IMR-90 (cell line): ENCODE data around the gene SIAH3. TPM values are rescaled to one million over a fixed set of nuclear protein-coding genes. Genes with fewer than 3 reads are reported as not detected.

Source experiments
- ATAC-seq: fragments of 200-7000 bp; cut with Tn5 transposase; 2 replicates; pipeline ENCODE4 v1.9.1; 2020; ENCODE audit warnings: low read depth, mild to moderate bottlenecking, moderate library complexity
- BruUV-seq: library from RNA; stranded (reverse); fragments of 400-500 nt; replicated peaks from 2 replicates; lab custom pipeline; 2021; lab: Mats Ljungman, UMichigan
- CTCF ChIA-PET: fragments of 300-600 bp; formaldehyde crosslinking; extraction: SDS; loops from one replicate; lab custom pipeline; 2021; ENCODE audit warnings: antibody characterized with exemption; lab: Yijun Ruan, JAX
- POLR2A ChIA-PET: fragments of 300-600 bp; sonication (Branson Sonifier 250); formaldehyde crosslinking; loops from one replicate; lab custom pipeline; 2022; ENCODE audit warnings: antibody characterized with exemption; ENCODE audit not compliant: unreplicated experiment; lab: Charles Lee
- DNase-seq: peaks from one replicate; pipeline ENCODE4 v3.0.0; 2013
- H2AFZ ChIP-seq: replicated peaks from 2 replicates; pipeline ENCODE3; 2013; ENCODE audit warnings: low read length, mild to moderate bottlenecking; ENCODE audit not compliant: poor library complexity
- H2AK5ac ChIP-seq: 2 replicates; pipeline ENCODE4 v1.6.1; 2013; ENCODE audit warnings: low read depth, low read length, inconsistent platforms
- H2AK9ac ChIP-seq: replicated peaks from 2 replicates; pipeline ENCODE3; 2013; ENCODE audit warnings: mild to moderate bottlenecking, low read depth, low read length, moderate library complexity; ENCODE audit not compliant: poor library complexity
- H2BK120ac ChIP-seq: 2 replicates; pipeline ENCODE4 v1.6.1; 2013; ENCODE audit warnings: low read depth, low read length, inconsistent platforms
- H2BK15ac ChIP-seq: 3 replicates; pipeline ENCODE4 v1.6.1; 2013; ENCODE audit warnings: low read depth, low read length, inconsistent platforms
- H2BK20ac ChIP-seq: 2 replicates; pipeline ENCODE4 v1.6.1; 2013; ENCODE audit warnings: low read depth, mild to moderate bottlenecking, inconsistent platforms, low read length, moderate library complexity
- H2BK5ac ChIP-seq: 2 replicates; pipeline ENCODE4 v1.6.1; 2013; ENCODE audit warnings: mild to moderate bottlenecking, low read depth, low read length, inconsistent platforms; ENCODE audit not compliant: poor library complexity, severe bottlenecking
- H3K14ac ChIP-seq: replicated peaks from 2 replicates; pipeline ENCODE4 v1.6.1; 2013; ENCODE audit warnings: low read depth, low read length, inconsistent platforms
- H3K18ac ChIP-seq: 2 replicates; pipeline ENCODE4 v1.6.1; 2013; ENCODE audit warnings: low read depth, low read length, control low read depth
- H3K23ac ChIP-seq: 2 replicates; pipeline ENCODE4 v1.6.1; 2013; ENCODE audit warnings: low read depth, low read length, inconsistent platforms
- H3K27ac ChIP-seq: 2 replicates; pipeline ENCODE4 v1.5.1; 2013; ENCODE audit warnings: mild to moderate bottlenecking, control low read depth, low read length; ENCODE audit not compliant: insufficient read depth
- H3K27me3 ChIP-seq: 2 replicates; pipeline ENCODE4 v1.6.1; 2013; ENCODE audit warnings: low read length; ENCODE audit not compliant: control insufficient read depth, insufficient read depth
- H3K36me3 ChIP-seq: 2 replicates; pipeline ENCODE4 v1.6.1; 2013; ENCODE audit warnings: low read length, mixed read lengths; ENCODE audit not compliant: control insufficient read depth, insufficient read depth
- H3K4ac ChIP-seq: 2 replicates; pipeline ENCODE4 v1.6.1; 2013; ENCODE audit warnings: low read depth, low read length, inconsistent platforms
- H3K4me1 ChIP-seq: 2 replicates; pipeline ENCODE4 v1.6.1; 2013; ENCODE audit warnings: low read length, mixed read lengths; ENCODE audit not compliant: control insufficient read depth, insufficient read depth
- H3K4me2 ChIP-seq: 2 replicates; pipeline ENCODE4 v1.6.1; 2013; ENCODE audit warnings: low read depth, mild to moderate bottlenecking, control low read depth, low read length, moderate library complexity
- H3K4me3 ChIP-seq: 2 replicates; pipeline ENCODE4 v1.5.1; 2013; ENCODE audit warnings: low read depth, mild to moderate bottlenecking, control low read depth, low read length, moderate library complexity; ENCODE audit not compliant: insufficient read depth
- H3K56ac ChIP-seq: 2 replicates; pipeline ENCODE4 v1.6.1; 2013; ENCODE audit warnings: low read length, inconsistent platforms; ENCODE audit not compliant: insufficient read depth; ENCODE audit errors: extremely low read depth
- H3K79me1 ChIP-seq, 2 experiments: 2 replicates each; pipeline ENCODE4 v1.6.1; 2013; ENCODE audit warnings: low read length in 2 of 2, inconsistent platforms in 1 of 2, low read depth in 1 of 2
- H3K9ac ChIP-seq: 2 replicates; pipeline ENCODE4 v1.6.1; 2013; ENCODE audit warnings: low read depth, low read length, control low read depth
- H3K9me1 ChIP-seq: 2 replicates; pipeline ENCODE4 v1.6.1; 2013; ENCODE audit warnings: low read length, inconsistent platforms; ENCODE audit not compliant: insufficient read depth
- H3K9me3 ChIP-seq: 2 replicates; pipeline ENCODE4 v1.6.1; 2013; ENCODE audit warnings: low read length; ENCODE audit not compliant: control insufficient read depth, insufficient read depth
- H4K20me1 ChIP-seq: 2 replicates; pipeline ENCODE4 v1.6.1; 2013; ENCODE audit warnings: low read length, inconsistent platforms; ENCODE audit not compliant: insufficient read depth
- H4K5ac ChIP-seq: 2 replicates; pipeline ENCODE4 v1.6.1; 2013; ENCODE audit warnings: mild to moderate bottlenecking, low read depth, low read length, control low read depth
- H4K8ac ChIP-seq, 2 experiments: 2 replicates each; pipeline ENCODE4 v1.6.1; 2013; ENCODE audit warnings: low read depth in 2 of 2, low read length in 2 of 2, control low read depth in 1 of 2, inconsistent platforms in 1 of 2
- H4K91ac ChIP-seq: 2 replicates; pipeline ENCODE4 v1.6.1; 2013; ENCODE audit warnings: low read depth, low read length, inconsistent platforms; ENCODE audit not compliant: insufficient read depth
- BHLHE40 ChIP-seq: fragments of 150-350 bp; IDR thresholded peaks from 2 replicates; pipeline ENCODE4 v1.6.1; 2016; ENCODE audit warnings: mild to moderate bottlenecking, low read depth, low read length
- CEBPB ChIP-seq: IDR thresholded peaks from 2 replicates; pipeline ENCODE4 v1.6.1; 2012; ENCODE audit warnings: low read depth, low read length, improper control_type of control experiment
- CHD1 ChIP-seq: IDR thresholded peaks from 2 replicates; pipeline ENCODE4 v1.6.1; 2012; ENCODE audit warnings: low read depth, low read length, improper control_type of control experiment
- FOS ChIP-seq: fragments of 150-350 bp; IDR thresholded peaks from 2 replicates; pipeline ENCODE4 v1.6.1; 2016; ENCODE audit warnings: low read depth, low read length
- MAFK ChIP-seq: IDR thresholded peaks from 2 replicates; pipeline ENCODE4 v1.6.1; 2012; ENCODE audit warnings: low read depth, low read length, improper control_type of control experiment
- MAZ ChIP-seq: IDR thresholded peaks from 2 replicates; pipeline ENCODE4 v1.6.1; 2012; ENCODE audit warnings: low read depth, mild to moderate bottlenecking, low read length, improper control_type of control experiment, moderate library complexity, borderline replicate concordance
- MXI1 ChIP-seq: IDR thresholded peaks from 2 replicates; pipeline ENCODE4 v1.6.1; 2012; ENCODE audit warnings: low read depth, mild to moderate bottlenecking, low read length, moderate library complexity, borderline replicate concordance
- NFE2L2 ChIP-seq: fragments of 150-350 bp; IDR thresholded peaks from 2 replicates; pipeline ENCODE4 v1.6.1; 2016; ENCODE audit warnings: low read depth, mild to moderate bottlenecking, low read length
- POLR2A ChIP-seq: IDR thresholded peaks from 2 replicates; pipeline ENCODE4 v1.6.1; 2012; ENCODE audit warnings: mild to moderate bottlenecking, low read depth, low read length
- RAD21 ChIP-seq: IDR thresholded peaks from 2 replicates; pipeline ENCODE4 v1.6.1; 2012; ENCODE audit warnings: low read length, improper control_type of control experiment
- RCOR1 ChIP-seq: IDR thresholded peaks from 2 replicates; pipeline ENCODE4 v1.6.1; 2012; ENCODE audit warnings: mild to moderate bottlenecking, low read length, improper control_type of control experiment; ENCODE audit not compliant: insufficient replicate concordance
- RFX5 ChIP-seq: IDR thresholded peaks from 2 replicates; pipeline ENCODE4 v1.8.0; 2012; ENCODE audit warnings: low read depth, mild to moderate bottlenecking, low read length, moderate library complexity
- SMC3 ChIP-seq: fragments of 150-350 bp; IDR thresholded peaks from 2 replicates; pipeline ENCODE4 v1.6.1; 2016; ENCODE audit warnings: low read depth, mild to moderate bottlenecking, antibody characterized with exemption, low read length, moderate library complexity
- WGBS, 2 experiments: methylation state at CpG; one replicate each; pipeline versions ENCODE4 v1.1.5 to v1.1.7; 2013; ENCODE audit warnings: missing lambda C conversion rate in 2 of 2; ENCODE audit not compliant: insufficient read length in 1 of 2; ENCODE audit errors: extremely low coverage in 2 of 2; 5-methylcytosine and 5-hydroxymethylcytosine counted together
- dilution Hi-C: fragments of 300-500 bp; cut with HindIII; formaldehyde crosslinking; loops from one replicate; pipeline ENCODE4 v1.14.3; 2018; ENCODE audit warnings: low sequenced_read_pairs; ENCODE audit not compliant: unreplicated experiment
- in situ Hi-C: fragments of 300-500 bp; cut with MboI; formaldehyde crosslinking; loops from 3 replicates; pipeline ENCODE4 v1.14.3; 2019; ENCODE audit warnings: low sequenced_read_pairs, inconsistent platforms, mixed read lengths
- intact Hi-C: fragments of 100-400 bp; cut with micrococcal nuclease; formaldehyde crosslinking; loops from 2 replicates; pipeline ENCODE4 v1.10.0; 2022
- polyA plus RNA-seq, 3 experiments: library from polyadenylated mRNA; depleted of rRNA; stranded (reverse); fragments of >200 nt; gene quantifications; 2 replicates each; pipeline ENCODE4 v1.2.3, GENCODE V29; 2012; ENCODE audit warnings: low replicate concordance in 1 of 3
- total RNA-seq: library from RNA; depleted of rRNA; stranded (reverse); fragments of >200 nt; gene quantifications from 2 replicates; pipeline ENCODE4 v1.2.3, GENCODE V29; 2012
- TF ChIP-seq, protein P1 (sequence below): conservative IDR thresholded peaks from 2 replicates; pipeline ENCODE4 v1.5.1; 2012; ENCODE audit warnings: mild to moderate bottlenecking, low read depth, low read length, improper control_type of control experiment
- TF ChIP-seq, protein P2 (sequence below): fragments of 150-350 bp; IDR thresholded peaks from 2 replicates; pipeline ENCODE4 v1.6.1; 2016; ENCODE audit warnings: low read depth, mild to moderate bottlenecking, low read length, moderate library complexity, borderline replicate concordance
- TF ChIP-seq, protein P3 (sequence below): fragments of 150-350 bp; IDR thresholded peaks from 2 replicates; pipeline ENCODE4 v1.6.1; 2017; ENCODE audit warnings: mild to moderate bottlenecking, antibody characterized with exemption, low read length, low read depth

SIAH3 gene
- total and polyA plus RNA-seq, 2 of the 4 experiments (the other 2 are of a cell fraction) = under 0.01 TPM; not detected in 1

GRCh38 chr13:45896285-45896684, 44.7 kb upstream of the SIAH3 start:
- no peak overlapping the region for H3K56ac ChIP-seq
- H2BK20ac ChIP-seq = no peak overlapping the region
- no peak overlapping the region for H3K4ac ChIP-seq
- peaks cover 5% of the 10 kb centered on the region for H3K27me3 ChIP-seq
- H3K9me3 ChIP-seq = no peaks in the 10 kb centered on the region
- DNase-seq = no peak
- in situ Hi-C loops = no loop called here
- no peak overlapping the region for H4K8ac ChIP-seq
- no peaks in the 10 kb centered on the region for H3K9me1 ChIP-seq
- H3K9ac ChIP-seq = no peak overlapping the region
- no peak overlapping the region for H3K4me2 ChIP-seq
- dilution Hi-C loops = no loop called here
- intact Hi-C loops = no loop called here
- H2BK15ac ChIP-seq = no peak overlapping the region
- ChIA-PET CTCF (no interaction called here), POLR2A (no interaction called here)
- no peak overlapping the region for H2AK5ac ChIP-seq
- no peaks in the 10 kb centered on the region for H3K36me3 ChIP-seq
- H2AFZ ChIP-seq = no peak overlapping the region
- ATAC-seq = no peak
- H3K18ac ChIP-seq = no peak overlapping the region
- no peaks in the 10 kb centered on the region for H3K4me1 ChIP-seq
- H4K91ac ChIP-seq = no peak overlapping the region
- 42% methylated on average over 2 of the region's 5 CpGs; no CpG with 5 or more reads in 1 of the 2 experiments for WGBS, 2 experiments
- H3K23ac ChIP-seq = no peak overlapping the region
- no peak overlapping the region for H4K5ac ChIP-seq
- no peaks in the 10 kb centered on the region for H4K20me1 ChIP-seq
- H2BK5ac ChIP-seq = no peak overlapping the region
- no peak overlapping the region for H2BK120ac ChIP-seq
- no peak overlapping the region for H3K27ac ChIP-seq
- no TSS peak for BruUV-seq
- H3K4me3 ChIP-seq = no peak overlapping the region
- H3K79me1 ChIP-seq = no peaks in the 10 kb centered on the region
- TF ChIP-seq, protein P1, sequence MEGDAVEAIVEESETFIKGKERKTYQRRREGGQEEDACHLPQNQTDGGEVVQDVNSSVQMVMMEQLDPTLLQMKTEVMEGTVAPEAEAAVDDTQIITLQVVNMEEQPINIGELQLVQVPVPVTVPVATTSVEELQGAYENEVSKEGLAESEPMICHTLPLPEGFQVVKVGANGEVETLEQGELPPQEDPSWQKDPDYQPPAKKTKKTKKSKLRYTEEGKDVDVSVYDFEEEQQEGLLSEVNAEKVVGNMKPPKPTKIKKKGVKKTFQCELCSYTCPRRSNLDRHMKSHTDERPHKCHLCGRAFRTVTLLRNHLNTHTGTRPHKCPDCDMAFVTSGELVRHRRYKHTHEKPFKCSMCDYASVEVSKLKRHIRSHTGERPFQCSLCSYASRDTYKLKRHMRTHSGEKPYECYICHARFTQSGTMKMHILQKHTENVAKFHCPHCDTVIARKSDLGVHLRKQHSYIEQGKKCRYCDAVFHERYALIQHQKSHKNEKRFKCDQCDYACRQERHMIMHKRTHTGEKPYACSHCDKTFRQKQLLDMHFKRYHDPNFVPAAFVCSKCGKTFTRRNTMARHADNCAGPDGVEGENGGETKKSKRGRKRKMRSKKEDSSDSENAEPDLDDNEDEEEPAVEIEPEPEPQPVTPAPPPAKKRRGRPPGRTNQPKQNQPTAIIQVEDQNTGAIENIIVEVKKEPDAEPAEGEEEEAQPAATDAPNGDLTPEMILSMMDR = no peak
- TF ChIP-seq RAD21 (no peak), POLR2A (no peak), MXI1 (no peak), NFE2L2 (no peak), RFX5 (no peak), SMC3 (no peak), FOS (no peak), CHD1 (no peak), MAFK (no peak), CEBPB (no peak), BHLHE40 (no peak), RCOR1 (no peak), MAZ (no peak)
- TF ChIP-seq, protein P2, sequence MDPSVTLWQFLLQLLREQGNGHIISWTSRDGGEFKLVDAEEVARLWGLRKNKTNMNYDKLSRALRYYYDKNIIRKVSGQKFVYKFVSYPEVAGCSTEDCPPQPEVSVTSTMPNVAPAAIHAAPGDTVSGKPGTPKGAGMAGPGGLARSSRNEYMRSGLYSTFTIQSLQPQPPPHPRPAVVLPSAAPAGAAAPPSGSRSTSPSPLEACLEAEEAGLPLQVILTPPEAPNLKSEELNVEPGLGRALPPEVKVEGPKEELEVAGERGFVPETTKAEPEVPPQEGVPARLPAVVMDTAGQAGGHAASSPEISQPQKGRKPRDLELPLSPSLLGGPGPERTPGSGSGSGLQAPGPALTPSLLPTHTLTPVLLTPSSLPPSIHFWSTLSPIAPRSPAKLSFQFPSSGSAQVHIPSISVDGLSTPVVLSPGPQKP = no peak
- TF ChIP-seq, protein P3, sequence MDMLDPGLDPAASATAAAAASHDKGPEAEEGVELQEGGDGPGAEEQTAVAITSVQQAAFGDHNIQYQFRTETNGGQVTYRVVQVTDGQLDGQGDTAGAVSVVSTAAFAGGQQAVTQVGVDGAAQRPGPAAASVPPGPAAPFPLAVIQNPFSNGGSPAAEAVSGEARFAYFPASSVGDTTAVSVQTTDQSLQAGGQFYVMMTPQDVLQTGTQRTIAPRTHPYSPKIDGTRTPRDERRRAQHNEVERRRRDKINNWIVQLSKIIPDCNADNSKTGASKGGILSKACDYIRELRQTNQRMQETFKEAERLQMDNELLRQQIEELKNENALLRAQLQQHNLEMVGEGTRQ = no peak
- H3K14ac ChIP-seq = no peak overlapping the region
- H2AK9ac ChIP-seq = no peak overlapping the region
